Stimulated activated CD8-positive, alpha-beta memory T cell treated with anti-CD3 and anti-CD28 coated beads, Interleukin-15, amount 100 ng/mL, for 4 hours (primary cell): Measurements from ENCODE around the gene DHRSX.
"Not testable (repeated sequence)": the region's sequence is repeated elsewhere in the genome, so short reads cannot be mapped to it uniquely, and the experiment has no call there.

Experiments used
- DNase-seq, 2 donors: peaks; one replicate each; pipeline ENCODE4 v3.0.0-alpha.2; 2020; ENCODE audit warnings: low read depth in 2 of 2

Gene DHRSX

GRCh38 chrX:2425286-2426071 is 75.3 kb downstream of the DHRSX start:
- no peak for DNase-seq

DNA sequence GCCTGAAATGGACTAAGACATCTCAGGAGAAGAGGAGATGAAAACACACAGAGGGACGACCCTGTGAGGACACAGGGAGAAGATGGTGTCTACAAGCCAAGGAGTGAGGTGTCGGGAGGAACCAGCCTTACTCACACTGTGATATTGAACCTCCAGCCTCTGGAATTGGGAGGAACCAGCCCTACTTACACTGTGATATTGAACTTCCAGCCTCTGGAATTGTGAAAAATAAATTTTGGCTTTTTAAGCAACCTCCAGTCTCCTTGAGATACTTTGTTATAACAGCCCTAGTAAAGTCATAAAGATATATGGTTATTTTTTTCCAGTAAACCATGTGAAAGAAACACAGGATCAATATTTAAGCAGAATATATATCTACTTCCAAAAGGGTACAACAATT is 76.5 kb downstream of the DHRSX start:
- no peak for DNase-seq

GRCh38 chrX:2423899-2424298 is 76.9 kb downstream of the DHRSX start:
- DNase-seq: no peak

- no peak for DNase-seq
Measured at GRCh38 chrX:2423282-2423681, 77.5 kb downstream of the DHRSX start.

DNA sequence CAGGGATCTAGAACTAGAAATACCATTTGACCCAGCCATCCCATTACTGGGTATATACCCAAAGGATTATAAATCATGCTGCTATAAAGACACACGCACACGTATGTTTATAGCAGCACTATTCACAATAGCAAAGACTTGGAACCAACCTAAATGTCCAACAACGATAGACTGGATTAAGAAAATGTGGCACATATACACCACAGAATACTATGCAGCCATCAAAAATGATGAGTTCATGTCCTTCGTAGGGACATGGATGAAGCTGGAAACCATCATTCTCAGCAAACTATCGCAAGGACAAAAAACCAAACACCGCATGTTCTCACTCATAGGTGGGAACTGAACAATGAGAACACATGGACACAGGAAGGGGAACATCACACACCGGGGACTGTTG is 81.4 kb downstream of the DHRSX start:
- DNase-seq: not testable (repeated sequence)

DNA sequence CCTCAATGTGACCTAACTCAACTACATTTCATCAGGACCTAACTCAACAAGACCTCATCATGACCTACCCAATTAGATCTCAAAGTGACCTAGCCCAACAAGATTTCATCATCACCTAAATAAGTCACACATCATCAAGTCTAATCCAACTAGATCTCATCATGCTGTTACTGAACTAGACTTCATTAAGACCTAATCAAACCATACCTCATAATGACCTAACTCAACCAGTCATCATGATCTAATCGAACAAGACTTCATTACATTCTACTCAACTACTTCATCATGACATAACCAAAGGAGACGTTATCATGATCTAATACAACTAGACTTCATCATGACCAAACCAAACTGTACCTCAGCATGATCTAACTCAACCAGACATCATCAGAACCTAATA is 82.8 kb downstream of the DHRSX start:
- no peak for DNase-seq

GRCh38 chrX:2416851-2417604 is 83.7 kb downstream of the DHRSX start:
- no peak for DNase-seq

DNA sequence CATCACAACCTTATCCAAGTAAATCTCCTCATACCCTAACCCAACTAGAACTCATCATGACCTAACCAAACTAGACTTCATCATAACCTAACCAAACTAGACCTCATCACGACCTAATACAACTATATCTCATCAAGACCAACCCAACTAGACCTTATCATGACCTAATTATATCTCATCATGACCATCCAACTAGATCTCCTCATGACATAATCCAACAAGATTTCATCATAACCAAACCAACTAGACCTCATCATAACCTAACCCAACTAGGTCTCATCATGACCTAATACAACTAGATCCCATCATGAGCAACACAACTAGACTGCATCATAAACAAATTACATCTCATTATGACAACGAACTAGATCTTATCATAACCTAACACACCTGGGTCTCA is 86.4 kb downstream of the DHRSX start:
- no peak for DNase-seq

GRCh38 chrX:2413969-2414368 is 86.8 kb downstream of the DHRSX start:
- no peak for DNase-seq

GRCh38 chrX:2412131-2412530 is 88.6 kb downstream of the DHRSX start:
- no peak for DNase-seq

- no peak for DNase-seq
Measured at GRCh38 chrX:2410279-2411020, 90.3 kb downstream of the DHRSX start.

DNA sequence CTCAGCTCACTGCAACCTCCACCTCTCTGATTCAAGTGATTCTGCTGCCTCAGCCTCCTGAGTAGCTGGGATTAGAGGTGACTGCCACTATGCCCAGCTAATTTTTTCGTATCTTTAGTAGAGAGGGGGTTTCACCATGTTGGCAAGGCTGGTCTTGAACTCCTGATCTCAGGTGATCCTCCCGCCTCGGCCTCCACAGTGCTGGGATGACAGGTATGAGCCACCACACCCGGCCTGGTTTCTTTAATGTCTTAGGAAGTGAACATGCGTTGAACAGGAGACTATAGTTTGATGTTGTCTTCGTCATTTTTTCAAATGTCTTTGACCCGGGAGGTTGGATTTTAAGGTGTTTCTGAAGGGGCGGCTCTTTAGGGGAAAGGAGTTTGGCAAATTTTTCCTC is 91.0 kb downstream of the DHRSX start:
- no peak for DNase-seq

DNA sequence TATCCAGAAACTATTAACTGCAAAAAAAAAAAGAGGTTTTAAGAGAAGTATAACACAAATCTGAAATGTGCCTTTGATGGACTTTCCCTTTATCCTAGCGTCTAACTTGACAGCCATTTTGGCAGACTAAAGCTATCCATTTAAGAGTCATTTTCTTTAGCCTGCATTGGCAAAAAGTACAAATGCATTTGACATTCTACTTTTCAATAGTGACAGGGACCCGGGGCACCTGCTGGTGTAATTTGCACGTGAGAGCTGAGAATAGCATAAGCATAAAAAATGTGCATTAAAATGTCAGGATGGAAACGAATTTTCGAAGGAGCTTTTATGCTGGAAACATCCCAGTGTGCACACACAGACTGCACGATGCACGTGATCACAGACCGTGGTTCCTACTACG is 91.9 kb downstream of the DHRSX start:
- DNase-seq: no peak

GRCh38 chrX:2406891-2407518 is 93.8 kb downstream of the DHRSX start:
- no peak for DNase-seq

DNA sequence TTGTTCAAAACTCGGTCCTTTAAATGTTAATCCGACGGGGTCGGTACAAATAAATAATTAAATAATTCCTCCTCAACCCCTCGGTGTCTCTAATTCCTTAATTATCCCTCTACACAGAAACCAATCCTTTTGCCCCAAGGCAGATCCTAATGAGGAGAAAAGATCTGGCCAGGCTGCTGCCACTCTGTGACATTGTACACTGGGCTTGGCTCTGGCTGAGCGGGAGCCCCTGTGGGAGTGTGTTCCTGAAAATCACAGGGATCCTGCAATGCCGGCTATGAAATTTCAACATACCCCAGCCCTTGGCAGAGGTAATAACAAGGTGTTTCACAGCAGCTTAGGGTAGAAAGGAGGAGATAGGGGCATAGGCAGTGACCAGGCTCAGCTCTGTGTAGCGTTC is 96.0 kb downstream of the DHRSX start:
- DNase-seq: no peak

- no peak for DNase-seq
Measured at GRCh38 chrX:2402361-2402690, 98.5 kb downstream of the DHRSX start.

- DNase-seq: no peak
Measured at GRCh38 chrX:2401590-2402360, 99.0 kb downstream of the DHRSX start.

GRCh38 chrX:2401201-2401589 is 99.6 kb downstream of the DHRSX start:
- DNase-seq: no peak

DNA sequence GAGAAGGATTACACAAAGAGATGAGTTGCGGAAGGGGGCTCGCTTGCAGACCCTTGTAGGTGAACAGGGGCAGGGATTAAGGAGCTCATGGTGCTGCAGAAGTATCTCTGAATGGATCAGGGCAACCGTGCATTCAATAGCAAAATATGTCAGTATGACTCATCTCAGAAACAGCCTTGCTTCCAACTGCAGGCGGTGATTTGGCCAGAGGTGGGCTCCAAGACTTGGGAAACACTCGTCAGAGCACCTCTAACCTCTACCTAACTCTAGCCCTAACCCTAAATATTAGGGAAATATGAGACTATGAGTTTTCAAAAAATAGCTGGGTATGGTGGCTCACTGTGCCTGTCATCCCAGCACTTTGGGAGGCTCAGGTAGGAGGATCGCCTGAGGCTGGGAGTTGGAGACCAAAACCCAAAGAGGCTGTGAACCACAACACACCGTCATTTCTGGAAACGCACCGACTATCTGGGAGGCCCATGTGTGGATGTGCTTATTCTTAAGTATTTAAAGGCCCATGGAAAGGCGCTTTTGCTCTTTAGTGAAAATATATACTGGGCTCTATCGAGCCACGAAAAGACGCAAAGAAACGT is 102.6 kb downstream of the DHRSX start:
- DNase-seq: no peak

DNA sequence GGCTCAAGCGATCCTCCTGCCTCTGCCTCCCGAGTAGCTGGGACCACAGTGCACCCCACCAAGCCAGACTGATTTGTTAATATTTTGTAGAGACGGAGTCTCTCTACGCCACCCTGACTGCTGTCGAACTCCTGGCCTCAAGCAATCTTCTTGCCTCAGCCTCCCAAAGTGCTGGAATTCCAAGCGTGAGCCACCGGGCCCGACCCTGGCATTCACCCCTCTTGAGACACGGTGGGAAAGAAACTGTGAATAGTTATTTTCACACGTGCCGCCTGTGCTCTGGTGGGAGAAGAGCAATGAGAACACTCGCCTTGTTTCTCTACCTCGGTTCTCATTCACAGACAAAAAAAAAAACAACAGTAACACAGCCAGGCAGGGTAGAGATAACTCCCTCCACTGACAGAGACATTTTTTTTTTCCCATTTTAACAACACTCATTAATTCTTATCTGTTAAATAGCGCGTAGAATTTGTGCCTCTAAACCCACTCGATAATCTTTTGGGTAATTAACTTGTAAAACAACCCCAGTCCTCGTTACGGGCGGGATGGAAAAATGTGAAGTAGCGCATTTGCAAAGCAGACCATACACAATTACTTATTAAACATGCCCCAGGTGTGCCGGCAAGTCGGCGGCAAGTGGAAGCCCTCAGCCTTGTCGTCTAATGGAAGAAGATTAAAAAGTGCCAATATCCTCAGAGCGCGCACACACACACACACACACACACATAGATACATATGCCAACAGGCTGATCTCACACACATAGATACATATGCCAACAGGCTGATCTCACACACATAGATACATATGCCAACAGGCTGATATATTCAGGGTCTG is 103.3 kb downstream of the DHRSX start:
- DNase-seq: no peak
